WI38 (cell line): ENCODE results near the gene AP1G1.
"Not testable (repeated sequence)": the region's sequence is repeated elsewhere in the genome, so short reads cannot be mapped to it uniquely, and the experiment has no call there.

Experiments used
- H3K4me3 ChIP-seq: 2 replicates; pipeline ENCODE4 v1.5.1; 2011; ENCODE audit warnings: low read depth, mild to moderate bottlenecking, control low read depth, low read length
- CTCF ChIP-seq: IDR thresholded peaks from 2 replicates; pipeline ENCODE4 v1.5.1; 2012; ENCODE audit warnings: low read depth, mild to moderate bottlenecking, control low read depth, low read length

AP1G1 gene

GRCh38 chr16:71834291-71834690 lies 25.7 kb upstream of the AP1G1 start:
- no peak overlapping the region for H3K4me3 ChIP-seq
- no peak for TF ChIP-seq CTCF

GRCh38 chr16:71832112-71832511 lies 23.5 kb upstream of the AP1G1 start:
- not testable (repeated sequence) for H3K4me3 ChIP-seq

- not testable (repeated sequence) for H3K4me3 ChIP-seq
These were observed 23.1 kb upstream of the AP1G1 start for GRCh38 chr16:71831698-71832097.

- TF ChIP-seq CTCF, result no peak
- no peak overlapping the region for H3K4me3 ChIP-seq
These were observed 21.7 kb upstream of the AP1G1 start for GRCh38 chr16:71830359-71830758.

GRCh38 chr16:71826533-71827017 lies 17.9 kb upstream of the AP1G1 start:
- H3K4me3 ChIP-seq, result no peak overlapping the region
- no peak for TF ChIP-seq CTCF

GRCh38 chr16:71817155-71817500 lies 8.5 kb upstream of the AP1G1 start:
- not testable (repeated sequence) for H3K4me3 ChIP-seq

GRCh38 chr16:71811261-71811803 lies 2.7 kb upstream of the AP1G1 start:
- no peak overlapping the region for H3K4me3 ChIP-seq
- TF ChIP-seq CTCF, result no peak

GRCh38 chr16:71810155-71810530 lies 1.5 kb upstream of the AP1G1 start:
- not testable (repeated sequence) for H3K4me3 ChIP-seq

- H3K4me3 ChIP-seq, result peak overlapping the region; percentile 98
- no peak for TF ChIP-seq CTCF
These were observed 585 bp downstream of the AP1G1 start for GRCh38 chr16:71807905-71808592.

- no peak overlapping the region for H3K4me3 ChIP-seq
- no peak for TF ChIP-seq CTCF
These were observed 5.3 kb downstream of the AP1G1 start for GRCh38 chr16:71803305-71803690.
